ENCODE measurements around the gene TXNDC11. TPM values are rescaled to one million over a fixed set of nuclear protein-coding genes. Genes with fewer than 3 reads are reported as not detected.

TXNDC11 gene
- total RNA-seq, 1 experiment from 2014 or later: 30.9 TPM

DNA sequence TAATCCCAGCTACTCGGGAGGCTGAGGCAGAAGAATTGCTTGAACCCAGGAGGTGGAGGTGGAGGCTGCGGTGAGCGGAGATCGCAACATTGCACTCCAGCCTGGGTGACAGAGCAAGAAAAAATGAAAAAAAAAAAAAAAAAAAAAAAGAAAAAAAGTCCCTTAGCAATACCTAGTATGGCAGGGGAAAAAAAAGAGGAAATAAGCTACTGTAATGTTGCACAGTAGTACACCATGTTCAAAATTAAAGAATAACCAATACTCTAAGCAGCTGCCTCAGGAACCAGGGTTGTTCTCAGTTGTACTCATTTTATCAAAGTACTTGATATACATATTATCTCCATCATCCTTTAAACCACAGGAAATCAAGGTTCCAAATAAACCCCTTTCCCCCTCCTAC lies 17.3 kb upstream of the TXNDC11 start:
- no peak overlapping the region for H3K4me2 ChIP-seq
- no TSS peak for BruUV-seq (replicated peaks)
- H2AFZ ChIP-seq: no peak overlapping the region
- no peaks in the 10 kb centered on the region for H3K27me3 ChIP-seq (ENCODE audit: insufficient read depth, low read depth)
- peaks cover 24% of the 10 kb centered on the region for H3K36me3 ChIP-seq (ENCODE audit: low read depth)
- TF ChIP-seq EZH2 (IDR thresholded peaks at IDR 0.05; ENCODE audit: low read depth): no peak
- TF ChIP-seq, protein P1, sequence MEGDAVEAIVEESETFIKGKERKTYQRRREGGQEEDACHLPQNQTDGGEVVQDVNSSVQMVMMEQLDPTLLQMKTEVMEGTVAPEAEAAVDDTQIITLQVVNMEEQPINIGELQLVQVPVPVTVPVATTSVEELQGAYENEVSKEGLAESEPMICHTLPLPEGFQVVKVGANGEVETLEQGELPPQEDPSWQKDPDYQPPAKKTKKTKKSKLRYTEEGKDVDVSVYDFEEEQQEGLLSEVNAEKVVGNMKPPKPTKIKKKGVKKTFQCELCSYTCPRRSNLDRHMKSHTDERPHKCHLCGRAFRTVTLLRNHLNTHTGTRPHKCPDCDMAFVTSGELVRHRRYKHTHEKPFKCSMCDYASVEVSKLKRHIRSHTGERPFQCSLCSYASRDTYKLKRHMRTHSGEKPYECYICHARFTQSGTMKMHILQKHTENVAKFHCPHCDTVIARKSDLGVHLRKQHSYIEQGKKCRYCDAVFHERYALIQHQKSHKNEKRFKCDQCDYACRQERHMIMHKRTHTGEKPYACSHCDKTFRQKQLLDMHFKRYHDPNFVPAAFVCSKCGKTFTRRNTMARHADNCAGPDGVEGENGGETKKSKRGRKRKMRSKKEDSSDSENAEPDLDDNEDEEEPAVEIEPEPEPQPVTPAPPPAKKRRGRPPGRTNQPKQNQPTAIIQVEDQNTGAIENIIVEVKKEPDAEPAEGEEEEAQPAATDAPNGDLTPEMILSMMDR (conservative IDR thresholded peaks at IDR 0.05): no peak
- no peaks in the 10 kb centered on the region for H3K9me3 ChIP-seq (ENCODE audit: insufficient read depth, low read depth)
- CTCF ChIA-PET: interaction anchor here (0.7 kb wide), 1 partner anchor 308 kb away, joined by 7 read pairs; no protein-coding TSS in a partner anchor
- H3K4me1 ChIP-seq (replicated peaks; ENCODE audit: insufficient read depth): no peaks in the 10 kb centered on the region
- H3K4me3 ChIP-seq: no peak overlapping the region
- no peak for DNase-seq
- H3F3A ChIP-seq (ENCODE audit: insufficient read depth, low read depth): peaks cover 6% of the 10 kb centered on the region; the same call in 1 of the 2 replicates
- intact Hi-C loops (cut with micrococcal nuclease; ENCODE audit: unreplicated experiment): no loop called here
- POLR2A ChIA-PET (ENCODE audit: unreplicated experiment): no interaction called here
- H3K79me2 ChIP-seq (ENCODE audit: low read depth): no peaks in the 10 kb centered on the region
- H3K27ac ChIP-seq: no peak overlapping the region
- H3K9me2 ChIP-seq (ENCODE audit: insufficient read depth): no peaks in the 10 kb centered on the region
- H4K20me1 ChIP-seq (ENCODE audit: insufficient read depth): no peaks in the 10 kb centered on the region

DNA sequence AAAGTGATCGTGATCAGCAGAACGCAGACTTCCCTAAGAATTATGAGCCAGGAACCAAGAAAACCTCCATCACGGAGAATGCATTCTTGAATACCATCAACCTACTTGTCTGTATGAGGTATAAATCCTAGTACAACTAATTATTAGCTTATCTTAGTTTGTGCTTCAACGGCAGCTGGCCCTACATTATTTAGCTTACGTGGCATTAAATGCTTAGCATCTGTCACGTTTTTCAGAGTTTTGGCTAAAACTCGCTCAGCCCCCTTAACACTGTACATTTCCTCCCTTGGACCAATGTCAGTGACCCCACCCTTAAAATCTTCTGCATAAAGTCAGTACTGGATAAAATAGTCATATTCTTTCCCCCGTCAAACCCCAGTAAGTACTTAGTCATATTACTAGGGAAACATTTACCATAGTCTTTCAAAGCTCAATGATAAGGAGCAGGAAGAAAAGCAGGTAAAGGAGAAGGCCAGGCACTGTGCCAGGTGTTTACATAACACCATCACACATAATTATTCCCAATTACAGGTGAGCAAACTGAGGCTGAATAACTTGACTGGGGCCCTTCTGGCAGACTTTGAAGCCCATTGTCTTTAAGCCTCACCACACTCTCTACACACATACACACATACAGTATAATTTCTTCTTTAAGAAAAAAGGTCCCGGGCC lies 16.6 kb upstream of the TXNDC11 start:
- Histone ChIP-seq H3K4me1 (replicated peaks; ENCODE audit: insufficient read depth) (no peaks in the 10 kb centered on the region), H3K27me3 (ENCODE audit: insufficient read depth, low read depth) (no peaks in the 10 kb centered on the region), H3K27ac (no peak overlapping the region), H3K9me3 (ENCODE audit: insufficient read depth, low read depth) (no peaks in the 10 kb centered on the region), H4K20me1 (ENCODE audit: insufficient read depth) (no peaks in the 10 kb centered on the region), H3K4me2 (no peak overlapping the region), H3K9me2 (ENCODE audit: insufficient read depth) (no peaks in the 10 kb centered on the region), H3F3A (ENCODE audit: insufficient read depth, low read depth) (peaks cover 6% of the 10 kb centered on the region; the same call in 1 of the 2 replicates), H3K36me3 (ENCODE audit: low read depth) (peaks cover 24% of the 10 kb centered on the region), H3K4me3 (no peak overlapping the region), H3K79me2 (ENCODE audit: low read depth) (no peaks in the 10 kb centered on the region), H2AFZ (no peak overlapping the region)
- CTCF ChIA-PET: interaction anchor here (0.7 kb wide), 1 partner anchor 309 kb away, joined by 7 read pairs; no protein-coding TSS in a partner anchor
- no peak for DNase-seq
- intact Hi-C loops (cut with micrococcal nuclease; ENCODE audit: unreplicated experiment): no loop called here
- TF ChIP-seq, protein P1 (conservative IDR thresholded peaks at IDR 0.05): no peak
- TF ChIP-seq EZH2 (IDR thresholded peaks at IDR 0.05; ENCODE audit: low read depth): no peak
- POLR2A ChIA-PET (ENCODE audit: unreplicated experiment): no interaction called here
- no TSS peak for BruUV-seq (replicated peaks)

DNA sequence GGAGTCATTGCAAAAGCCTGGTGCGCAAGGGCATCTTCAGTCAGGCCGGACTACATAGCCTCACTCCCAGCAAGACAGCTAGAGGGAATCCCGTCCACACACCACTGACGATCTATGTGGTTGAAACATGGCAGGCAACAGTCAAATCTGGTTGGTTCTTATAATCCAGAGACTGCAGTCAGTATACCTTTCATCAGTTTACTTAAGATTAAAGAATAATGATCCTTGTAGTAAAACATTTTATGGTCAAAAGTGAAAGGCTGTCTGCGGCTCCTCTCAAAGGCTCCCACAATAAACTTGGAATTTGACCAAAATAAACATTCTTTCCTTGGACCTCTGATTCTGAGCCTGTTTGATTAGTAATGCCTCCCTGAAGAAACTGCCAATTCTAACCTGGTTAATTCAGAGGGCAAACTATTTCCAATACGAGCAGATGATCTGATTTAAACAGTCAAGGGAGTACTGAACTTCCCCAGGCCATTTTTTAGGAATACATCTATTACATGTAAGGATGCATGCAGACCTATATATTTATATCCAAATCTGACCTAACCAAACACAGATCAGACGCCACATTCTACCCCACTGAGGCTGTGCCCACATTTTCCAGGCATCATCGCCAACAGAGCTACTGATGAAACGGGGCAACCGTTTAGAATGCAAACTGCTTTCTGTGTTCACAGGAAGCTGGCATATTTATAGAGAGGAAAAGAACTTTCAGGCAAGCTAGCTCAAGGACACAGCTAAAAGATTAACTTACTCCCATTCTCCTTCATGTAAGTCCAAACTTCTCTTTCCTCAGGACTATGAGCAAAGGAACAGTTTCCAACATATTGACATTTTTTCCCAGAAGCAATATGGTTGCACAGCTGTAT lies 15.3 kb upstream of the TXNDC11 start:
- H2AFZ ChIP-seq: no peak overlapping the region
- H3K27ac ChIP-seq: no peak overlapping the region
- no peak overlapping the region for H3K4me3 ChIP-seq
- H3F3A ChIP-seq (ENCODE audit: insufficient read depth, low read depth): peaks cover 11% of the 10 kb centered on the region; the same call in 1 of the 2 replicates
- POLR2A ChIA-PET (ENCODE audit: unreplicated experiment): interaction anchor here (0.5 kb wide), 1 partner anchor 26 kb away, joined by 3 read pairs; no protein-coding TSS in a partner anchor
- H4K20me1 ChIP-seq (ENCODE audit: insufficient read depth): no peaks in the 10 kb centered on the region
- no peak for DNase-seq
- H3K4me1 ChIP-seq (replicated peaks; ENCODE audit: insufficient read depth): no peaks in the 10 kb centered on the region
- no TSS peak for BruUV-seq (replicated peaks)
- CTCF ChIA-PET: no interaction called here
- intact Hi-C loops (cut with micrococcal nuclease; ENCODE audit: unreplicated experiment): no loop called here
- H3K27me3 ChIP-seq (ENCODE audit: insufficient read depth, low read depth): no peaks in the 10 kb centered on the region
- no peak overlapping the region for H3K4me2 ChIP-seq
- no peaks in the 10 kb centered on the region for H3K9me3 ChIP-seq (ENCODE audit: insufficient read depth, low read depth)
- no peaks in the 10 kb centered on the region for H3K9me2 ChIP-seq (ENCODE audit: insufficient read depth)
- TF ChIP-seq, protein P1 (conservative IDR thresholded peaks at IDR 0.05): no peak
- TF ChIP-seq EZH2 (IDR thresholded peaks at IDR 0.05; ENCODE audit: low read depth): no peak
- H3K36me3 ChIP-seq (ENCODE audit: low read depth): peaks cover 28% of the 10 kb centered on the region
- H3K79me2 ChIP-seq (ENCODE audit: low read depth): no peaks in the 10 kb centered on the region

All from PC-9 (cell line).